ENCODE measurements around the gene SRSF12. TPM values are rescaled to one million over a fixed set of nuclear protein-coding genes. Genes with fewer than 3 reads are reported as not detected.

Gene SRSF12
- total RNA-seq, 4 donors from 2014 or later: 0.19 to 0.44 (median 0.38) TPM

DNA sequence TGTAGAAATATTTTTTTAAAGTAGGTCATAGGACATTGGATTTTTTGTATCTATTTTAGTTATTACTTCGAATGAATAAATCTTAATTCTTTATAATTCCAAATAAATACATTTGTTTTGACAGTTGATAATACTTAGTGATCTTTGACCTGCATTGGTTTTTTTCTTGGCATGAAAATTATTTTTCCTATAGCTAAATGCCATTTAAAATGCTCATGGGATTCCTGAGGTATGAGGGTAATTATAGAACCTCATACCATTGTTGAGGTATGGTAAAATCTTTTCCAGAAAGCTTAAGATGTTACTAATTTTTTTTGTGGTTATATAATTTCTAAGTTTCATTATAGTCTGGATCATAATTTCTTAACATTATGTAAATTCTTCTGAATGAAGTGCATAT lies 36.3 kb upstream of the SRSF12 start:
- H3K27ac ChIP-seq: no peak overlapping the region
- H3K9me3 ChIP-seq: no peaks in the 10 kb centered on the region
- intact Hi-C loops (cut with DNase I): no loop called here
- DNase-seq: no peak
- H3K36me3 ChIP-seq: peaks cover 0 to 73% (median 0%) of the 10 kb centered on the region in 3 donors
- H3K4me1 ChIP-seq: peaks cover 0 to 6% (median 0%) of the 10 kb centered on the region in 3 donors
- no peak overlapping the region for H3K4me3 ChIP-seq
- 77 to 89% methylated on average over 1 of the region's 1 CpG for WGBS, 2 donors
- no peaks in the 10 kb centered on the region for H3K27me3 ChIP-seq
- TF ChIP-seq, protein P1, sequence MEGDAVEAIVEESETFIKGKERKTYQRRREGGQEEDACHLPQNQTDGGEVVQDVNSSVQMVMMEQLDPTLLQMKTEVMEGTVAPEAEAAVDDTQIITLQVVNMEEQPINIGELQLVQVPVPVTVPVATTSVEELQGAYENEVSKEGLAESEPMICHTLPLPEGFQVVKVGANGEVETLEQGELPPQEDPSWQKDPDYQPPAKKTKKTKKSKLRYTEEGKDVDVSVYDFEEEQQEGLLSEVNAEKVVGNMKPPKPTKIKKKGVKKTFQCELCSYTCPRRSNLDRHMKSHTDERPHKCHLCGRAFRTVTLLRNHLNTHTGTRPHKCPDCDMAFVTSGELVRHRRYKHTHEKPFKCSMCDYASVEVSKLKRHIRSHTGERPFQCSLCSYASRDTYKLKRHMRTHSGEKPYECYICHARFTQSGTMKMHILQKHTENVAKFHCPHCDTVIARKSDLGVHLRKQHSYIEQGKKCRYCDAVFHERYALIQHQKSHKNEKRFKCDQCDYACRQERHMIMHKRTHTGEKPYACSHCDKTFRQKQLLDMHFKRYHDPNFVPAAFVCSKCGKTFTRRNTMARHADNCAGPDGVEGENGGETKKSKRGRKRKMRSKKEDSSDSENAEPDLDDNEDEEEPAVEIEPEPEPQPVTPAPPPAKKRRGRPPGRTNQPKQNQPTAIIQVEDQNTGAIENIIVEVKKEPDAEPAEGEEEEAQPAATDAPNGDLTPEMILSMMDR (IDR thresholded peaks at IDR 0.05): no peak
- no peak for TF ChIP-seq POLR2A (IDR thresholded peaks at IDR 0.05)

DNA sequence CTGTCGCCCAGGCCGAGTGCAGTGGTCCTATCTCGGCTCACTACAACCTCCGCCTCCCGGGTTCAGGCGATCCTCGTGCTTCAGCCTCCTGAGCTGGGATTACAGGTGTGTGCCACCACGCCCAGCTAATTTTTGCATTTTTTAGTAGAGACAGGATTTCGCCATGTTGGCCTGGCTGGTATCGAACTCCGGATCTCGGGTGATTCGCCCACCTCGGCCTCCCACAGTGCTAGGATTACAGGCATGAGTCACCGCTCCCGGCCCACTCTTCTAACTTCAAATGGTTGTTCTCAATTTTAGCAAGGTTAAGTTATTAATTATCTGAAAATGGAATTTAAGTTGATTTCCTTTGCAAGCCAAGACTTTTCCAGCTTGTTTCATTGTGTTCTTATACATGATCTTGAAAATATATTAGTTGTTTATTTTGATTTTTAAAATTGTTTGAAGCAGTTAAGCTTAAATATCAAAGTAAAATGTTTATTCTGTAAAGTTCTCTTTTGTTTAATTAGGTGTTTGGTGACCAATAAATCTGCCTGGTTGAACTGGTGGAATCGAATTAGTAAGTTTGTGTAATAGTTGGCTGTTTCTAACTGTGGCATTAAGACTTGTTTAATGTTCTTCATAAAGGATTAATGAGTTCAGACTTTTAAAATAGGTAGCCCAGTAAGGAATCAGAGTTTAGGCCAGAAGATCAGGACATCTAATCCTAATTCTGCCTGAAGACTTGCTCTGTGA lies 30.3 kb upstream of the SRSF12 start:
- Histone ChIP-seq H3K9me3 (no peaks in the 10 kb centered on the region), H3K4me3 (peak overlapping the region in 1 of 4 donors; percentile 27), H3K4me1 (peaks cover 0 to 47% (median 11%) of the 10 kb centered on the region in 3 donors), H3K27ac (peak overlapping the region in 2 of 4 donors; percentile 42 to 54), H3K27me3 (no peaks in the 10 kb centered on the region), H3K36me3 (peaks cover 0 to 18% (median 0%) of the 10 kb centered on the region in 3 donors)
- intact Hi-C loops (cut with DNase I): no loop called here
- DNase-seq: no peak
- TF ChIP-seq POLR2A (IDR thresholded peaks at IDR 0.05): no peak
- TF ChIP-seq, protein P1 (IDR thresholded peaks at IDR 0.05): no peak
- 58 to 61% methylated on average over 13 to 16 of the region's 17 CpGs for WGBS, 2 donors

GRCh38 chr6:89146718-89147700 lies 29.1 kb upstream of the SRSF12 start:
- peak overlapping the region; percentile 83 to 92 (median 86) for H3K27ac ChIP-seq
- TF ChIP-seq POLR2A (IDR thresholded peaks at IDR 0.05): no peak
- H3K36me3 ChIP-seq: peaks cover 0 to 14% (median 0%) of the 10 kb centered on the region in 3 donors
- H3K4me1 ChIP-seq: peaks cover 0 to 47% (median 11%) of the 10 kb centered on the region in 3 donors
- intact Hi-C loops (cut with DNase I): no loop called here
- WGBS, 2 donors: 34 to 35% methylated on average over 15 to 19 of the region's 26 CpGs
- no peaks in the 10 kb centered on the region for H3K9me3 ChIP-seq
- peak overlapping the region; percentile 65 to 85 (median 74) for H3K4me3 ChIP-seq
- no peak for DNase-seq
- H3K27me3 ChIP-seq: no peaks in the 10 kb centered on the region

- H3K9me3 ChIP-seq: no peaks in the 10 kb centered on the region
- WGBS, 2 donors: 0% methylated on average over 8 of the region's 102 CpGs; no CpG with 5 or more reads in 1 of the 2 donors
- peak within 1 kb of the TSS; percentile 65 to 85 (median 74) for H3K4me3 ChIP-seq
- H3K27me3 ChIP-seq: no peaks in the 10 kb centered on the region
- H3K36me3 ChIP-seq: peaks cover 0 to 10% (median 0%) of the 10 kb centered on the region in 3 donors
- TF ChIP-seq, protein P1 (IDR thresholded peaks at IDR 0.05): no peak
- TF ChIP-seq POLR2A (IDR thresholded peaks at IDR 0.05): peak in 2 of 4 donors; percentile 56 to 65
- no peak for DNase-seq
- intact Hi-C loops (cut with DNase I): no loop called here
- H3K4me1 ChIP-seq: peaks cover 0 to 47% (median 11%) of the 10 kb centered on the region in 3 donors
- H3K27ac ChIP-seq: peak within 1 kb of the TSS; percentile 83 to 92 (median 86)
Observed at GRCh38 chr6:89145956-89146717, 28.3 kb upstream of the SRSF12 start, which contains the start of gene PM20D2. PM20D2 (plus strand) TSS chr6:89146055; CDS start chr6:89146145, 90 bp downstream.

Data from esophagus squamous epithelium (tissue), 5 donors.